WTC11 (cell line): ENCODE measurements around the gene WNT3A.

Experiments
- TF ChIP-seq, protein P1 (sequence below): fragments of 200-600 bp; IDR thresholded peaks from 2 replicates; pipeline ENCODE4 v1.8.0; 2022; ENCODE audit warnings: antibody characterized with exemption
- TF ChIP-seq, protein P2 (sequence below): sonication (generic); formaldehyde crosslinking; IDR thresholded peaks from 2 replicates; pipeline ENCODE4 v1.8.0; 2022; ENCODE audit warnings: mild to moderate bottlenecking, missing genetic modification reagents

DNA sequence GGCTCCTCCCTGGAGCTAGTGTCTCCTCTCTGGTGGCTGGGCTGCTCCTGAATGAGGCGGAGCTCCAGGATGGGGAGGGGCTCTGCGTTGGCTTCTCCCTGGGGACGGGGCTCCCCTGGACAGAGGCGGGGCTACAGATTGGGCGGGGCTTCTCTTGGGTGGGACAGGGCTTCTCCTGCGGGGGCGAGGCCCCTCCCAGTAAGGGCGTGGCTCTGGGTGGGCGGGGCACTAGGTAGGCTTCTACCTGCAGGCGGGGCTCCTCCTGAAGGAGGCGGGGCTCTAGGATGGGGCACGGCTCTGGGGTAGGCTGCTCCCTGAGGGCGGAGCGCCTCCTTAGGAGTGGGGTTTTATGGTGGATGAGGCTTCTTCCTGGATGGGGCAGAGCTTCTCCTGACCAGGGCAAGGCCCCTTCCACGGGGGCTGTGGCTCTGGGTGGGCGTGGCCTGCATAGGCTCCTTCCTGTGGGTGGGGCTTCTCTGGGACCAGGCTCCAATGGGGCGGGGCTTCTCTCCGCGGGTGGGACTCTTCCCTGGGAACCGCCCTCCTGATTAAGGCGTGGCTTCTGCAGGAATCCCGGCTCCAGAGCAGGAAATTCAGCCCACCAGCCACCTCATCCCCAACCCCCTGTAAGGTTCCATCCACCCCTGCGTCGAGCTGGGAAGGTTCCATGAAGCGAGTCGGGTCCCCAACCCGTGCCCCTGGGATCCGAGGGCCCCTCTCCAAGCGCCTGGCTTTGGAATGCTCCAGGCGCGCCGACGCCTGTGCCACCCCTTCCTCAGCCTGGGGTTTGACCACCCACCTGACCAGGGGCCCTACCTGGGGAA is 53.0 kb downstream of the WNT3A start:
- TF ChIP-seq, protein P1, sequence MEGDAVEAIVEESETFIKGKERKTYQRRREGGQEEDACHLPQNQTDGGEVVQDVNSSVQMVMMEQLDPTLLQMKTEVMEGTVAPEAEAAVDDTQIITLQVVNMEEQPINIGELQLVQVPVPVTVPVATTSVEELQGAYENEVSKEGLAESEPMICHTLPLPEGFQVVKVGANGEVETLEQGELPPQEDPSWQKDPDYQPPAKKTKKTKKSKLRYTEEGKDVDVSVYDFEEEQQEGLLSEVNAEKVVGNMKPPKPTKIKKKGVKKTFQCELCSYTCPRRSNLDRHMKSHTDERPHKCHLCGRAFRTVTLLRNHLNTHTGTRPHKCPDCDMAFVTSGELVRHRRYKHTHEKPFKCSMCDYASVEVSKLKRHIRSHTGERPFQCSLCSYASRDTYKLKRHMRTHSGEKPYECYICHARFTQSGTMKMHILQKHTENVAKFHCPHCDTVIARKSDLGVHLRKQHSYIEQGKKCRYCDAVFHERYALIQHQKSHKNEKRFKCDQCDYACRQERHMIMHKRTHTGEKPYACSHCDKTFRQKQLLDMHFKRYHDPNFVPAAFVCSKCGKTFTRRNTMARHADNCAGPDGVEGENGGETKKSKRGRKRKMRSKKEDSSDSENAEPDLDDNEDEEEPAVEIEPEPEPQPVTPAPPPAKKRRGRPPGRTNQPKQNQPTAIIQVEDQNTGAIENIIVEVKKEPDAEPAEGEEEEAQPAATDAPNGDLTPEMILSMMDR, result no peak
- TF ChIP-seq, protein P2, sequence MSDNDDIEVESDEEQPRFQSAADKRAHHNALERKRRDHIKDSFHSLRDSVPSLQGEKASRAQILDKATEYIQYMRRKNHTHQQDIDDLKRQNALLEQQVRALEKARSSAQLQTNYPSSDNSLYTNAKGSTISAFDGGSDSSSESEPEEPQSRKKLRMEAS (CRISPR knock-in tag), result no peak
